Heart left ventricle (tissue), 16 donors: ENCODE results near the gene EIF4G1. TPM values are rescaled to one million over a fixed set of nuclear protein-coding genes. Genes with fewer than 3 reads are reported as not detected.

Source experiments
- ATAC-seq, 4 donors: fragments of 200-7000 bp; cut with Tn5 transposase; one replicate each; pipeline ENCODE4 v1.9.1; 2020 to 2022; ENCODE audit warnings: moderate library complexity in 4 of 4, mild to moderate bottlenecking in 3 of 4, moderate number of reproducible peaks in 1 of 4
- DNase-seq, 5 donors: peaks; one replicate each; pipeline ENCODE4 v3.0.0-alpha.2; 2020
- H3K27ac ChIP-seq, 12 donors: fragments of 200-600 bp; sonication (generic) in 4 of 12; one replicate each; pipeline versions ENCODE4 v1.5.0 to v1.8.0; 2016 to 2022; ENCODE audit warnings: mild to moderate bottlenecking in 2 of 12
- H3K27me3 ChIP-seq, 9 donors: fragments of 200-600 bp; sonication (generic) in 2 of 9; one replicate each; pipeline versions ENCODE4 v1.5.1 to v1.8.0; 2016 to 2022; ENCODE audit warnings: mild to moderate bottlenecking in 3 of 9
- H3K36me3 ChIP-seq, 9 donors: fragments of 200-600 bp; sonication (generic) in 2 of 9; one replicate each; pipeline versions ENCODE4 v1.5.0 to v1.8.0; 2018 to 2022; ENCODE audit warnings: mild to moderate bottlenecking in 2 of 9
- H3K4me1 ChIP-seq, 12 donors: fragments of 200-600 bp; sonication (generic) in 4 of 12; one replicate each; pipeline versions ENCODE4 v1.5.0 to v1.8.0; 2016 to 2022; ENCODE audit warnings: mild to moderate bottlenecking in 3 of 12
- H3K4me3 ChIP-seq, 12 donors: fragments of 200-600 bp; sonication (generic) in 4 of 12; one replicate each; pipeline versions ENCODE4 v1.5.0 to v1.8.0; 2017 to 2022; ENCODE audit warnings: mild to moderate bottlenecking in 9 of 12, moderate library complexity in 4 of 12
- H3K9me3 ChIP-seq, 12 donors: fragments of 200-600 bp; sonication (generic) in 4 of 12; one replicate each; pipeline versions ENCODE4 v1.5.0 to v1.8.0; 2016 to 2022; ENCODE audit warnings: mild to moderate bottlenecking in 1 of 12
- POLR2A ChIP-seq, 2 donors: fragments of 450-650 bp; IDR thresholded peaks; one replicate each; pipeline ENCODE4 v1.6.1; 2017; ENCODE audit warnings: antibody characterized with exemption in 2 of 2, mild to moderate bottlenecking in 2 of 2, moderate library complexity in 2 of 2
- WGBS, 4 donors: extraction: QIAGEN DNeasy Blood & Tissue Kit in 2 of 4; methylation state at CpG; one replicate each; pipeline versions ENCODE4 v1.1.5 to v1.1.7; 2013 to 2018; 5-methylcytosine and 5-hydroxymethylcytosine counted together
- intact Hi-C, 10 donors: fragments of 100-400 bp; cut with DNase I; formaldehyde crosslinking; loops; one replicate each; pipeline versions ENCODE4 v1.11.1 to v1.14.2; 2022
- polyA plus RNA-seq, 2 donors: library from polyadenylated mRNA; stranded (reverse); fragments of 200-250 nt; gene quantifications; one replicate each; pipeline ENCODE4 v1.2.3, GENCODE V29; 2013
- total RNA-seq, 9 donors: library from RNA; depleted of rRNA in 2 of 9; stranded (reverse); fragments of >200 nt in 2 of 9; fragmentation: NEBNext Ultra II Directional in 3 of 9; extraction: Animal tissue kit (Norgen Biotek cat#: 25700) in 3 of 9; gene quantifications; one replicate each; pipeline versions ENCODE4 v1.1.0 to v1.2.4, GENCODE V29; 2016 to 2023
- TF ChIP-seq, protein P1 (sequence below), 12 donors: fragments of 200-600 bp; sonication (generic) in 4 of 12; IDR thresholded peaks; one replicate each; pipeline versions ENCODE4 v1.5.0 to v1.8.0; 2018 to 2022; ENCODE audit warnings: antibody characterized with exemption in 12 of 12, mild to moderate bottlenecking in 5 of 12
- donor health status: ischemic (EF 13 %, LVEDD 7.1; RV severe dilation, severe dysfunction).
- donor health status: healthy with polysubstance abuse.
- donor health status: DM: no; HTN: yes; CAD: no.
- donor health status: DM: no; HTN: no; CAD: no.
- donor health status: ischemic (EF 25% LVEDD 6.9; RV normal size, moderate dysfunction).
- donor health status: ischemic (EF 25% LVEDD 5.7; RV mildly dilated, moderate dysfunction).
- donor health status: healthy.
- donor health status: DM: yes; HTN: yes; CAD: no.
- donor health status: ischemic (EF 35%, LVEDD 5.7; RV mildly dilated, moderate dysfunction).
- donor health status: nonischemic (EF 11% LVEDD 7.7; RV severe dilation, severe dysfunction).
- donor health status: DM: yes; HTN: yes; CAD: no.
- donor health status: PGD.
- donor health status: ischemic (EF 29% LVEDD 5.4; RV normal size, mild dysfunction).
- donor health status: nonischemic (EF 23%, LVEDD 6.1; RV moderate dilation, normal function).

EIF4G1 gene
- total and polyA plus RNA-seq, 11 donors, result 178 to 407 (median 229) TPM

DNA sequence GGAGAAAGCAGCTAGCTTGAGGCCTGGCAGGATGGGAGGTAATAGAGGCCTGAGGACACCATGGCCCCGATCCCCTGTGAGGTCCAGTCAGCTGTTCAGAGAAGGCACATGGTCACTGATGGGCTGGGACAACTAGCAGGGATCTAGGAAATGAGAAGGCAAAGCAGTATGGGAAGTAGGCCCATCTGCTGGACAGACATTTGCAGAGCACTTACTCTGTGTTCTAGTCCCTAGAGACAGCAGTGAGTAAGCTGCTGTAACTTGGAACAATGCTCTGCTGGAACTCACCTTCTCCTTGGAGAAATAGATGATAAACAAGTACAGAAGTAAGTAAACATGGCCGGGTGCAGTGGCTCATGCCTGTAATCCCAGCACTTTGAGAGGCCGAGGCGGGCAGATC, 31.5 kb upstream of the EIF4G1 start:
- Histone ChIP-seq H3K4me1 (peaks cover 0 to 8% (median 0%) of the 10 kb centered on the region in 12 donors), H3K36me3 (no peaks in the 10 kb centered on the region), H3K27ac (no peak overlapping the region), H3K4me3 (no peak overlapping the region), H3K27me3 (peaks cover 0 to 8% (median 0%) of the 10 kb centered on the region in 9 donors), H3K9me3 (no peaks in the 10 kb centered on the region)
- intact Hi-C loops, result loop anchor here in 3 of 10 donors (10.0 kb wide), 1 partner anchor 388 kb away; no protein-coding TSS in a partner anchor
- DNase-seq (no peak), ATAC-seq (no peak)
- TF ChIP-seq POLR2A (IDR thresholded peaks at IDR 0.05), result no peak
- TF ChIP-seq, protein P1, sequence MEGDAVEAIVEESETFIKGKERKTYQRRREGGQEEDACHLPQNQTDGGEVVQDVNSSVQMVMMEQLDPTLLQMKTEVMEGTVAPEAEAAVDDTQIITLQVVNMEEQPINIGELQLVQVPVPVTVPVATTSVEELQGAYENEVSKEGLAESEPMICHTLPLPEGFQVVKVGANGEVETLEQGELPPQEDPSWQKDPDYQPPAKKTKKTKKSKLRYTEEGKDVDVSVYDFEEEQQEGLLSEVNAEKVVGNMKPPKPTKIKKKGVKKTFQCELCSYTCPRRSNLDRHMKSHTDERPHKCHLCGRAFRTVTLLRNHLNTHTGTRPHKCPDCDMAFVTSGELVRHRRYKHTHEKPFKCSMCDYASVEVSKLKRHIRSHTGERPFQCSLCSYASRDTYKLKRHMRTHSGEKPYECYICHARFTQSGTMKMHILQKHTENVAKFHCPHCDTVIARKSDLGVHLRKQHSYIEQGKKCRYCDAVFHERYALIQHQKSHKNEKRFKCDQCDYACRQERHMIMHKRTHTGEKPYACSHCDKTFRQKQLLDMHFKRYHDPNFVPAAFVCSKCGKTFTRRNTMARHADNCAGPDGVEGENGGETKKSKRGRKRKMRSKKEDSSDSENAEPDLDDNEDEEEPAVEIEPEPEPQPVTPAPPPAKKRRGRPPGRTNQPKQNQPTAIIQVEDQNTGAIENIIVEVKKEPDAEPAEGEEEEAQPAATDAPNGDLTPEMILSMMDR (IDR thresholded peaks at IDR 0.05), result no peak
- 89 to 93% (median 90%) methylated on average over 4 of the region's 4 CpGs for WGBS, 4 donors

DNA sequence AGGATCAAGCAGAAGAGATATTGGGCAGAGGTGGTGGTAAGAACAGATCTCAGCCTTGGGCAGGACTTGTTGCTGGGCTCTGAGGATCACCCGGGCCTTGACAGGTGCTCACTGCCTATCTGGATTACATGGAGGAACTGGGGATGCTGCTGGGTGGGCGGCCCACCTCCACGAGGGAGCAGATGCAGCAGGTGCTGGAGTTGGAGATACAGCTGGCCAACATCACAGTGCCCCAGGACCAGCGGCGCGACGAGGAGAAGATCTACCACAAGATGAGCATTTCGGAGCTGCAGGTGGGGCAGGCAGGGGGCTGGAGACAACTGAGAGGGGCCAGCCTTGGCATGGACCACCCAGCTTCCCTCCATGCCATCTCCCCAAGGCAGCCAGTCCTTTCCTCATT, 30.7 kb upstream of the EIF4G1 start:
- DNase-seq, result no peak
- 87 to 94% (median 91%) methylated on average over 8 of the region's 8 CpGs for WGBS, 4 donors
- Histone ChIP-seq H3K27ac (no peak overlapping the region), H3K9me3 (no peaks in the 10 kb centered on the region), H3K36me3 (no peaks in the 10 kb centered on the region), H3K4me3 (no peak overlapping the region), H3K27me3 (peaks cover 0 to 10% (median 0%) of the 10 kb centered on the region in 9 donors), H3K4me1 (peaks cover 0 to 8% (median 0%) of the 10 kb centered on the region in 12 donors)
- TF ChIP-seq, protein P1 (IDR thresholded peaks at IDR 0.05), result no peak
- no peak for TF ChIP-seq POLR2A (IDR thresholded peaks at IDR 0.05)
- no peak for ATAC-seq
- intact Hi-C loops, result loop anchor here in 3 of 10 donors (10.0 kb wide), 1 partner anchor 389 kb away; no protein-coding TSS in a partner anchor

DNA sequence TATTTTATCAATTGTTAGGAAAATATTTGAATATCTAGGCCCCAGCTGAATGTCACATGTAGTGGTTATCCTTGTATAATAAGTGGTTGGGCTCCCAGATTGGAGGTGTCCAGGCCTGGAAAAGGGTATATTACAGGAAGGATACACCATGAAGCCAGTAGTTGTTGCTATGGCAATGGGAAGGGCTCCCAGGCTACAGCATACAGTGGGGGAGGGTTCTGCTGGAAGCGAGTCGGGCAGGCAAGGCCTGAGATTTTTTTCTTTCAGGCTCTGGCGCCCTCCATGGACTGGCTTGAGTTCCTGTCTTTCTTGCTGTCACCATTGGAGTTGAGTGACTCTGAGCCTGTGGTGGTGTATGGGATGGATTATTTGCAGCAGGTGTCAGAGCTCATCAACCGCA, 29.7 kb upstream of the EIF4G1 start:
- intact Hi-C loops, result loop anchor here in 3 of 10 donors (10.0 kb wide), 1 partner anchor 390 kb away; no protein-coding TSS in a partner anchor
- TF ChIP-seq POLR2A (IDR thresholded peaks at IDR 0.05), result no peak
- TF ChIP-seq, protein P1 (IDR thresholded peaks at IDR 0.05), result peak in 8 of 12 donors; percentile 18 to 51 (median 29)
- no peak overlapping the region for H3K4me3 ChIP-seq
- peaks cover 0 to 8% (median 0%) of the 10 kb centered on the region in 12 donors for H3K4me1 ChIP-seq
- DNase-seq (peak in 2 of 5 donors; percentile 48 to 54), ATAC-seq (peak; percentile 59 to 89 (median 82))
- no peak overlapping the region for H3K27ac ChIP-seq
- 13 to 46% (median 21%) methylated on average over 3 to 4 of the region's 4 CpGs for WGBS, 4 donors
- H3K36me3 ChIP-seq, result no peaks in the 10 kb centered on the region
- H3K9me3 ChIP-seq, result no peaks in the 10 kb centered on the region
- H3K27me3 ChIP-seq, result peaks cover 0 to 10% (median 3%) of the 10 kb centered on the region in 9 donors

DNA sequence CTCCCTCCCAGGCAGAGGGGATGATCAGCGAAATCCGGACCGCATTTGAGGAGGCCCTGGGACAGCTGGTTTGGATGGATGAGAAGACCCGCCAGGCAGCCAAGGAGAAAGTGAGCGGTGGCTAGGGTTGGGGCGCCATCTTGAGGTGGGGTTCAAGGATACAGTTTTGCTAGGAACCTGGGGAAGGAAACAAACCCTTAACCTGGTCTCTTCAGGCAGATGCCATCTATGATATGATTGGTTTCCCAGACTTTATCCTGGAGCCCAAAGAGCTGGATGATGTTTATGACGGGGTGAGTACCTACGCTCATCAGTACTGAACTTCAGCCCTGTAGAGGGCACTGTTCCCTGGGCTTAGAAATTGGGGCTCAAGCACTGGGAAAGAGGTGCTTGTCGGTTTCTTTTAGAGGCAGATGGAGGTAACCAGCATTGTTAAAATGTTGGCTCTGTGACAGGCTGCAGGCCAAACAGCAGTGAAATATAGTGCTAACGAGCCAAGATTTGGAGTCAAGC, 24.9 kb upstream of the EIF4G1 start:
- H3K27ac ChIP-seq, result no peak overlapping the region
- H3K36me3 ChIP-seq, result no peaks in the 10 kb centered on the region
- 8 to 16% (median 10%) methylated on average over 10 of the region's 10 CpGs for WGBS, 4 donors
- ATAC-seq (peak; percentile 14 to 54 (median 47)), DNase-seq (peak in 2 of 5 donors; percentile 40 to 44)
- H3K4me1 ChIP-seq, result peaks cover 0 to 7% (median 0%) of the 10 kb centered on the region in 12 donors
- intact Hi-C loops, result loop anchor here in 6 of 10 donors (1.0 to 10.0 kb wide), 3 partner anchors 394 to 395 kb away; no protein-coding TSS in a partner anchor
- no peaks in the 10 kb centered on the region for H3K9me3 ChIP-seq
- no peak for TF ChIP-seq POLR2A (IDR thresholded peaks at IDR 0.05)
- TF ChIP-seq, protein P1 (IDR thresholded peaks at IDR 0.05), result peak in 11 of 12 donors; percentile 36 to 66 (median 53)
- peaks cover 0 to 10% (median 3%) of the 10 kb centered on the region in 9 donors for H3K27me3 ChIP-seq
- no peak overlapping the region for H3K4me3 ChIP-seq
